Measurements from ENCODE around the gene WDSUB1.

Gene WDSUB1

GRCh38 chr2:159204381-159205144 is 81.9 kb downstream of the WDSUB1 start:
- Histone ChIP-seq H3K27me3 (ENCODE audit: control insufficient read depth, insufficient read depth, low read length) (peaks cover 19% of the 10 kb centered on the region), H3K9ac (ENCODE audit: low read depth, low read length) (no peak overlapping the region), H3K4me3 (ENCODE audit: low read depth, low read length) (no peak overlapping the region), H3K4me1 (ENCODE audit: control insufficient read depth, insufficient read depth, low read length) (no peaks in the 10 kb centered on the region), H3K9me3 (ENCODE audit: control insufficient read depth, insufficient read depth, low read length) (no peaks in the 10 kb centered on the region), H3K27ac (ENCODE audit: low read depth, low read length) (no peak overlapping the region), H3K36me3 (ENCODE audit: control insufficient read depth, insufficient read depth, low read length) (no peaks in the 10 kb centered on the region)

- no peak overlapping the region for H3K27ac ChIP-seq (ENCODE audit: low read depth, low read length)
- H3K9ac ChIP-seq (ENCODE audit: low read depth, low read length): no peak overlapping the region
- H3K27me3 ChIP-seq (ENCODE audit: control insufficient read depth, insufficient read depth, low read length): no peaks in the 10 kb centered on the region
- no peaks in the 10 kb centered on the region for H3K4me1 ChIP-seq (ENCODE audit: control insufficient read depth, insufficient read depth, low read length)
- H3K36me3 ChIP-seq (ENCODE audit: control insufficient read depth, insufficient read depth, low read length): no peaks in the 10 kb centered on the region
- no peaks in the 10 kb centered on the region for H3K9me3 ChIP-seq (ENCODE audit: control insufficient read depth, insufficient read depth, low read length)
- no peak overlapping the region for H3K4me3 ChIP-seq (ENCODE audit: low read depth, low read length)
Measured at GRCh38 chr2:159202568-159203071, 83.9 kb downstream of the WDSUB1 start.

DNA sequence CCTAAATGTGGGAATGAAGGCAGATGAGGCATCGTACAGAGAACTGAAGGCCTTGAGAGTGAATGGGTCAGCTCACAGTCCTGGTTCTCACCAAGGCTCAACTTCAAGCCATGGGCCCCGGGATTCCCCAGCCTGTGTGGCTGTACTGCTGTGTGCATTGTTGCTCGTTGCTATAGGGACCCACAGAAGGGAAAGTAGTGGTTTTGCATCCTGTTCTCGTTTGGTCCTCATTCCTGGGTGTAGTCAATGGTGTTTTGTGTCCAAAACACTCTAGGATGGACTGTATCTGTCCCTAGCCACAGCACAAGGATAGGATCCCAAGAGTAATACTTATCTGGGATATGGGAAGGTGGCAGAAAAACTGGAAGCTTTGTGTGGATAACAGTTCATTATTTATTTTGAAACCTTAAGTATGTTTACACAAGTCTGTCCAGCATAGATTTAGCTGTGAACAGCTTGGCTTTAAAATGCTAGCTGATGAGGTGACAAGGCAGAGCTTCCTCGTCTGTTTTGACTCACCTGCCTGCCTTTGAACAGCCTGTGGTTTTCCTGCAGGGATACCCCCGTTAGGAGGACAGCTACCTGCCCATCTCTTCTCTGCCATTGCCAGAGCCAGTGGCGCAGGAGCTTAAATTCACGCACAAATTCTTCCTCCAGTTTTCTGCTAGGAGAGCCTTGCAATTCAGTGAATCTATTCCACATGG is 85.0 kb downstream of the WDSUB1 start:
- no peak overlapping the region for H3K27ac ChIP-seq (ENCODE audit: low read depth, low read length)
- no peaks in the 10 kb centered on the region for H3K9me3 ChIP-seq (ENCODE audit: control insufficient read depth, insufficient read depth, low read length)
- no peak overlapping the region for H3K4me3 ChIP-seq (ENCODE audit: low read depth, low read length)
- no peaks in the 10 kb centered on the region for H3K27me3 ChIP-seq (ENCODE audit: control insufficient read depth, insufficient read depth, low read length)
- H3K4me1 ChIP-seq (ENCODE audit: control insufficient read depth, insufficient read depth, low read length): no peaks in the 10 kb centered on the region
- H3K9ac ChIP-seq (ENCODE audit: low read depth, low read length): no peak overlapping the region
- H3K36me3 ChIP-seq (ENCODE audit: control insufficient read depth, insufficient read depth, low read length): no peaks in the 10 kb centered on the region

GRCh38 chr2:159200498-159200897 is 86.0 kb downstream of the WDSUB1 start:
- Histone ChIP-seq H3K9ac (ENCODE audit: low read depth, low read length) (no peak overlapping the region), H3K4me1 (ENCODE audit: control insufficient read depth, insufficient read depth, low read length) (no peaks in the 10 kb centered on the region), H3K36me3 (ENCODE audit: control insufficient read depth, insufficient read depth, low read length) (no peaks in the 10 kb centered on the region), H3K27ac (ENCODE audit: low read depth, low read length) (no peak overlapping the region), H3K27me3 (ENCODE audit: control insufficient read depth, insufficient read depth, low read length) (no peaks in the 10 kb centered on the region), H3K4me3 (ENCODE audit: low read depth, low read length) (no peak overlapping the region), H3K9me3 (ENCODE audit: control insufficient read depth, insufficient read depth, low read length) (no peaks in the 10 kb centered on the region)

- Histone ChIP-seq H3K36me3 (ENCODE audit: control insufficient read depth, insufficient read depth, low read length) (no peaks in the 10 kb centered on the region), H3K27ac (ENCODE audit: low read depth, low read length) (no peak overlapping the region), H3K9me3 (ENCODE audit: control insufficient read depth, insufficient read depth, low read length) (no peaks in the 10 kb centered on the region)
Measured at GRCh38 chr2:159199761-159200465, 86.6 kb downstream of the WDSUB1 start.

GRCh38 chr2:159199236-159199635 is 87.3 kb downstream of the WDSUB1 start:
- Histone ChIP-seq H3K27me3 (ENCODE audit: control insufficient read depth, insufficient read depth, low read length) (no peaks in the 10 kb centered on the region), H3K4me3 (ENCODE audit: low read depth, low read length) (no peak overlapping the region), H3K9me3 (ENCODE audit: control insufficient read depth, insufficient read depth, low read length) (no peaks in the 10 kb centered on the region), H3K4me1 (ENCODE audit: control insufficient read depth, insufficient read depth, low read length) (no peaks in the 10 kb centered on the region), H3K36me3 (ENCODE audit: control insufficient read depth, insufficient read depth, low read length) (no peaks in the 10 kb centered on the region), H3K27ac (ENCODE audit: low read depth, low read length) (no peak overlapping the region), H3K9ac (ENCODE audit: low read depth, low read length) (no peak overlapping the region)

More at GRCh38 chr2:159199761-159200465, 86.6 kb downstream of the WDSUB1 start:
- Histone ChIP-seq H3K9ac (ENCODE audit: low read depth, low read length) (no peak overlapping the region), H3K4me1 (ENCODE audit: control insufficient read depth, insufficient read depth, low read length) (no peaks in the 10 kb centered on the region), H3K27me3 (ENCODE audit: control insufficient read depth, insufficient read depth, low read length) (no peaks in the 10 kb centered on the region), H3K4me3 (ENCODE audit: low read depth, low read length) (no peak overlapping the region)

- Histone ChIP-seq H3K4me1 (ENCODE audit: control insufficient read depth, insufficient read depth, low read length) (no peaks in the 10 kb centered on the region), H3K9me3 (ENCODE audit: control insufficient read depth, insufficient read depth, low read length) (no peaks in the 10 kb centered on the region), H3K4me3 (ENCODE audit: low read depth, low read length) (no peak overlapping the region), H3K27me3 (ENCODE audit: control insufficient read depth, insufficient read depth, low read length) (no peaks in the 10 kb centered on the region), H3K9ac (ENCODE audit: low read depth, low read length) (no peak overlapping the region), H3K27ac (ENCODE audit: low read depth, low read length) (no peak overlapping the region), H3K36me3 (ENCODE audit: control insufficient read depth, insufficient read depth, low read length) (no peaks in the 10 kb centered on the region)
Measured at GRCh38 chr2:159196393-159196925, 90.0 kb downstream of the WDSUB1 start.

- Histone ChIP-seq H3K9me3 (ENCODE audit: control insufficient read depth, insufficient read depth, low read length) (no peaks in the 10 kb centered on the region), H3K4me1 (ENCODE audit: control insufficient read depth, insufficient read depth, low read length) (no peaks in the 10 kb centered on the region), H3K9ac (ENCODE audit: low read depth, low read length) (no peak overlapping the region), H3K27me3 (ENCODE audit: control insufficient read depth, insufficient read depth, low read length) (no peaks in the 10 kb centered on the region), H3K4me3 (ENCODE audit: low read depth, low read length) (no peak overlapping the region), H3K36me3 (ENCODE audit: control insufficient read depth, insufficient read depth, low read length) (no peaks in the 10 kb centered on the region), H3K27ac (ENCODE audit: low read depth, low read length) (no peak overlapping the region)
Measured at GRCh38 chr2:159195697-159196096, 90.8 kb downstream of the WDSUB1 start.

DNA sequence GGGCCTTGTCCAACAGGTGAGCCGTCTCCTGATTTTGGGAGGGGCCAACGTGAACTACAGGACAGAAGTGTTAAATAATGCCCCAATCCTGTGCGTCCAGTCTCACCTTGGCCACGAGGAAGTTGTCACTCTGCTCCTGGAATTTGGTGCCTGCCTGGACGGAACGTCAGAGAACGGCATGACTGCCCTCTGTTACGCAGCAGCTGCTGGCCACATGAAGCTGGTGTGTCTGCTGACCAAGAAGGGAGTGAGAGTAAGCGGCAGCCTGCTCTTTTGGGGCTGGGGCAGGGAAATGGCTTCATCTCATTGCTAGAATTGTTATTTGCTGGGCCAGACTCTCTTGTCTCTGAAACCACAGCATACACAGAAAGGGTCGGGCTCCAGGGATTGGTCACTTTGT is 92.3 kb downstream of the WDSUB1 start:
- Histone ChIP-seq H3K9ac (ENCODE audit: low read depth, low read length) (no peak overlapping the region), H3K27ac (ENCODE audit: low read depth, low read length) (no peak overlapping the region), H3K36me3 (ENCODE audit: control insufficient read depth, insufficient read depth, low read length) (no peaks in the 10 kb centered on the region), H3K4me3 (ENCODE audit: low read depth, low read length) (no peak overlapping the region), H3K9me3 (ENCODE audit: control insufficient read depth, insufficient read depth, low read length) (no peaks in the 10 kb centered on the region), H3K4me1 (ENCODE audit: control insufficient read depth, insufficient read depth, low read length) (no peaks in the 10 kb centered on the region), H3K27me3 (ENCODE audit: control insufficient read depth, insufficient read depth, low read length) (no peaks in the 10 kb centered on the region)

GRCh38 chr2:159193791-159194190 is 92.7 kb downstream of the WDSUB1 start:
- H3K36me3 ChIP-seq (ENCODE audit: control insufficient read depth, insufficient read depth, low read length): no peaks in the 10 kb centered on the region
- H3K9me3 ChIP-seq (ENCODE audit: control insufficient read depth, insufficient read depth, low read length): no peaks in the 10 kb centered on the region
- no peak overlapping the region for H3K9ac ChIP-seq (ENCODE audit: low read depth, low read length)
- H3K27me3 ChIP-seq (ENCODE audit: control insufficient read depth, insufficient read depth, low read length): no peaks in the 10 kb centered on the region
- no peaks in the 10 kb centered on the region for H3K4me1 ChIP-seq (ENCODE audit: control insufficient read depth, insufficient read depth, low read length)
- no peak overlapping the region for H3K4me3 ChIP-seq (ENCODE audit: low read depth, low read length)
- H3K27ac ChIP-seq (ENCODE audit: low read depth, low read length): no peak overlapping the region
